Heart right ventricle (tissue), 16 donors: ENCODE measurements around the gene NPHP4. TPM values are rescaled to one million over a fixed set of nuclear protein-coding genes. Genes with fewer than 3 reads are reported as not detected.

Experiments
- ATAC-seq, 8 donors: fragments of 200-7000 bp; cut with Tn5 transposase; one replicate each; pipeline ENCODE4 v1.9.1; 2020; ENCODE audit warnings: mild to moderate bottlenecking in 8 of 8, moderate library complexity in 8 of 8, moderate number of reproducible peaks in 1 of 8
- DNase-seq, 2 donors: peaks; one replicate each; pipeline ENCODE4 v3.0.0-alpha.2; 2020
- H3K27ac ChIP-seq, 10 donors: fragments of 200-600 bp; sonication (generic) in 2 of 10; one replicate each; pipeline versions ENCODE4 v1.5.0 to v1.8.0; 2020 to 2022; ENCODE audit warnings: mild to moderate bottlenecking in 3 of 10
- H3K27me3 ChIP-seq, 7 donors: fragments of 200-600 bp; one replicate each; pipeline ENCODE4 v1.8.0; 2021 to 2022; ENCODE audit warnings: mild to moderate bottlenecking in 2 of 7
- H3K36me3 ChIP-seq, 9 donors: fragments of 200-600 bp; sonication (generic) in 1 of 9; one replicate each; pipeline versions ENCODE4 v1.5.0 to v1.8.0; 2020 to 2022; ENCODE audit warnings: mild to moderate bottlenecking in 2 of 9
- H3K4me1 ChIP-seq, 9 donors: fragments of 200-600 bp; sonication (generic) in 1 of 9; one replicate each; pipeline versions ENCODE4 v1.5.0 to v1.8.0; 2020 to 2022; ENCODE audit warnings: mild to moderate bottlenecking in 4 of 9
- H3K4me3 ChIP-seq, 10 donors: fragments of 200-600 bp; sonication (generic) in 2 of 10; one replicate each; pipeline versions ENCODE4 v1.5.0 to v1.8.0; 2020 to 2022; ENCODE audit warnings: mild to moderate bottlenecking in 7 of 10, moderate library complexity in 2 of 10
- H3K9me3 ChIP-seq, 11 donors: fragments of 200-600 bp in 10 of 11; sonication (generic) in 2 of 11; one replicate each; pipeline versions ENCODE4 v1.5.0 to v1.8.0; 2013 to 2022; ENCODE audit warnings: mild to moderate bottlenecking in 2 of 11, control low read depth in 1 of 11, moderate library complexity in 1 of 11
- WGBS, 2 donors: extraction: QIAGEN DNeasy Blood & Tissue Kit; methylation state at CpG; one replicate each; pipeline ENCODE4 v1.1.7; 2013; ENCODE audit warnings: inconsistent platforms in 1 of 2; 5-methylcytosine and 5-hydroxymethylcytosine counted together
- intact Hi-C, 10 donors: fragments of 100-400 bp; cut with DNase I; formaldehyde crosslinking; loops; one replicate each; pipeline versions ENCODE4 v1.11.1 to v1.14.2; 2022
- polyA plus RNA-seq, 2 donors: library from polyadenylated mRNA; stranded (reverse); fragments of 200-250 nt; gene quantifications; one replicate each; pipeline ENCODE4 v1.2.3, GENCODE V29; 2013
- total RNA-seq, 10 donors: library from RNA; stranded (reverse); fragmentation: NEBNext Ultra II Directional in 3 of 10; extraction: Animal tissue kit (Norgen Biotek cat#: 25700) in 3 of 10; gene quantifications; one replicate each; pipeline versions ENCODE4 v1.2.1 to v1.2.4, GENCODE V29; 2021 to 2023
- TF ChIP-seq, protein P1 (sequence below), 9 donors: fragments of 200-600 bp; sonication (generic) in 2 of 9; IDR thresholded peaks; one replicate each; pipeline versions ENCODE4 v1.5.0 to v1.8.0; 2021 to 2022; ENCODE audit warnings: antibody characterized with exemption in 9 of 9, mild to moderate bottlenecking in 5 of 9, moderate library complexity in 1 of 9
- donor health status: Arrhythmogenic right ventricular cardiomyopathy.
- donor health status: ischemic (EF 13 %, LVEDD 7.1; RV severe dilation, severe dysfunction).
- donor health status: healthy with polysubstance abuse.
- donor health status: DM: no; HTN: yes; CAD: no.
- donor health status: DM: no; HTN: no; CAD: no.
- donor health status: ischemic (EF 25% LVEDD 6.9; RV normal size, moderate dysfunction).
- donor health status: ischemic (EF 25% LVEDD 5.7; RV mildly dilated, moderate dysfunction).
- donor health status: healthy.
- donor health status: DM: yes; HTN: yes; CAD: no.
- donor health status: Ischemic cardiomyopathy.
- donor health status: ischemic (EF 35%, LVEDD 5.7; RV mildly dilated, moderate dysfunction).
- donor health status: nonischemic (EF 11% LVEDD 7.7; RV severe dilation, severe dysfunction).
- donor health status: DM: yes; HTN: yes; CAD: no.
- donor health status: PGD.
- donor health status: ischemic (EF 29% LVEDD 5.4; RV normal size, mild dysfunction).
- donor health status: nonischemic (EF 23%, LVEDD 6.1; RV moderate dilation, normal function).

NPHP4 gene
- total and polyA plus RNA-seq, 12 donors = 2.4 to 5.7 (median 3.3) TPM

DNA sequence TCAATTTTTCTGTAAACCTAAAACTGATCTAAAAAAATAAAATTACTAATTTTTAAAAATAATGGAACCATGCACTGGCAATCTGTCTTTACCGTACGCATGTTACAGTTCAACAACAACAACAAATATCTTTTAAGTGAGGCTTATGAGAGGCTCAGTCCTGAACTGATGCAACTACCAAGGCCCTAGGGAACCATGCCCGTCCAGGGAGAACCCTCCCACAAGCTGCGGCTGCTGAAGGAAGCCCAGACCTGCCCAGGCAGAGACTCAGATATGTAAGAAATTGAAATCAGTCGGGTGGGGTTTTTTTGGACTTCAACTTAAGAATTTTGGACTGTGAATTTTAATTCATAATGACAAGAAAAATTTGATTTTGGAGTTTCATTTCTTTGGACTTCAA, 91.1 kb downstream of the NPHP4 start:
- 86 to 87% methylated on average over 5 of the region's 5 CpGs for WGBS, 2 donors
- DNase-seq = no peak
- Histone ChIP-seq H3K27me3 (no peaks in the 10 kb centered on the region), H3K4me3 (no peak overlapping the region), H3K36me3 (peaks cover 0 to 70% (median 4%) of the 10 kb centered on the region in 9 donors), H3K4me1 (no peaks in the 10 kb centered on the region), H3K27ac (no peak overlapping the region), H3K9me3 (no peaks in the 10 kb centered on the region)
- no peak for ATAC-seq
- TF ChIP-seq, protein P1, sequence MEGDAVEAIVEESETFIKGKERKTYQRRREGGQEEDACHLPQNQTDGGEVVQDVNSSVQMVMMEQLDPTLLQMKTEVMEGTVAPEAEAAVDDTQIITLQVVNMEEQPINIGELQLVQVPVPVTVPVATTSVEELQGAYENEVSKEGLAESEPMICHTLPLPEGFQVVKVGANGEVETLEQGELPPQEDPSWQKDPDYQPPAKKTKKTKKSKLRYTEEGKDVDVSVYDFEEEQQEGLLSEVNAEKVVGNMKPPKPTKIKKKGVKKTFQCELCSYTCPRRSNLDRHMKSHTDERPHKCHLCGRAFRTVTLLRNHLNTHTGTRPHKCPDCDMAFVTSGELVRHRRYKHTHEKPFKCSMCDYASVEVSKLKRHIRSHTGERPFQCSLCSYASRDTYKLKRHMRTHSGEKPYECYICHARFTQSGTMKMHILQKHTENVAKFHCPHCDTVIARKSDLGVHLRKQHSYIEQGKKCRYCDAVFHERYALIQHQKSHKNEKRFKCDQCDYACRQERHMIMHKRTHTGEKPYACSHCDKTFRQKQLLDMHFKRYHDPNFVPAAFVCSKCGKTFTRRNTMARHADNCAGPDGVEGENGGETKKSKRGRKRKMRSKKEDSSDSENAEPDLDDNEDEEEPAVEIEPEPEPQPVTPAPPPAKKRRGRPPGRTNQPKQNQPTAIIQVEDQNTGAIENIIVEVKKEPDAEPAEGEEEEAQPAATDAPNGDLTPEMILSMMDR (IDR thresholded peaks at IDR 0.05) = no peak
- intact Hi-C loops = no loop called here

DNA sequence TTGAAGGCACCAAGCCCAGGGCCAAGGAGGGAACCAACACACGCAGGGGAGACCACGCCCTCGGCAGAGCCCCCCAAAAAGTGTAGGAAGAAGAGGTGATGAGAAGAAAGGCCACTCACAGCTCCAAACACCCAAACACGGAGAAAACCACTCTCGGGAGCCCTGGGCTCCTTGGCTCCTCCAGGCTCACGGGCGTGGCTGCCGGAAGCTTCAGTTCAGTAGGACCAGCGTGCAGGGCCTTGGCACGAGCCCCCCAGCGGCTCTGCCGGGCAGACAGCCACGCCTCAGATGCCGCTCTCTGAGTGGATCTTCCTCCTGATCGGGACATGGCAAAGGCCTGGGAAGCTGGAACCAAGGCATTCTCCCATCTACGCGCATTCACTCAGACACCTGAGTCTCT, 94.0 kb downstream of the NPHP4 start:
- intact Hi-C loops = no loop called here
- WGBS, 2 donors = 96% methylated on average over 17 of the region's 17 CpGs
- Histone ChIP-seq H3K27me3 (no peaks in the 10 kb centered on the region), H3K4me3 (no peak overlapping the region), H3K9me3 (peaks cover 0 to 6% (median 0%) of the 10 kb centered on the region in 11 donors), H3K27ac (no peak overlapping the region), H3K36me3 (peaks cover 0 to 49% (median 4%) of the 10 kb centered on the region in 9 donors), H3K4me1 (no peaks in the 10 kb centered on the region)
- TF ChIP-seq, protein P1 (IDR thresholded peaks at IDR 0.05) = no peak
- ATAC-seq (no peak), DNase-seq (no peak)

DNA sequence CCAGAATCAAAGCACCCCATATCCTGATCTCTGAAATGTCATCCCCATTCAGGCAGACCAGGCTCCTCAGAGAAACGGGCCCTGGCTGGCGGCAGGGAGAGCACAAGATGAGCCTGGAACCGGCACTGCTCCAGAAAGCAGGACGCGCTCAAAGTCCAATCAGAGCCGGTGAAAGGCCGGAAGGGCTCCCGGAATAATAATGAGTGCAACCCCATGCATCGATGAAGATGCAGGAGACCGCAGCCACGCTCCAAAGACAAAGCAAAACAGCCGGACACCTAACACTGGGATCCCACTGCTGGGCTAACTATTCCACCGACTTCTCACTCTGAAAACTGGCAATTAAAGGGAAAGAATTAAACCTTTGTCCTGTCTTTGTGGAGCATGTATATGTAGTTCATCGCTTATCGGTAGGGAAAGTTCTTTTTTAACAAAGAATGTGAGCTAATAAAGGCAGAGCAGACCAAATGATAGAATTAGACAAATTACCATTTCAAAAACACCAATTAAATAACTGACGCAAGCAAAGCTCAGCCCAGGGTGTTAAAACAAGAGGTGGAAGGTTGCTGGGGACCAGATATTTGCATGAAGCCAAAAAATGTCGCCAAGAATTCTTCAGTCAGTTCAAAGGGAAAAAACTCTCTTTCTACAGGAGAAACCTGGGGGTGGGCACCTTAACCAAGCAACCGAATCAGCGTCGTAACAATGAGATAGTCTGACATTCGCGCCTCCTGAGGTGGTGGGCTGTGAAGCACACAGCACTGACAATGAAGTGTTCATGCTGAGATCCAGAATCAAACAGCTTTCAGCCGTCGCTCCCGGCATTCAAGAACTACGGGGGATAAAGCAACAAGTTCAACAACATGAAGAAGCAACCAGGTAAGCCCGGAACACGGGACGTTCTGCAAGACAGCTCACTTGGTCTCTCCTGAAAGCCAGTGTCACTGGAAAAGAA, 95.2 kb downstream of the NPHP4 start:
- TF ChIP-seq, protein P1 (IDR thresholded peaks at IDR 0.05) = no peak
- Histone ChIP-seq H3K4me1 (no peaks in the 10 kb centered on the region), H3K27me3 (no peaks in the 10 kb centered on the region), H3K4me3 (no peak overlapping the region), H3K36me3 (peaks cover 0 to 40% (median 4%) of the 10 kb centered on the region in 9 donors), H3K27ac (no peak overlapping the region), H3K9me3 (peaks cover 0 to 6% (median 0%) of the 10 kb centered on the region in 11 donors)
- no peak for ATAC-seq
- intact Hi-C loops = no loop called here
- 81 to 83% methylated on average over 29 of the region's 29 CpGs for WGBS, 2 donors
- DNase-seq = no peak

DNA sequence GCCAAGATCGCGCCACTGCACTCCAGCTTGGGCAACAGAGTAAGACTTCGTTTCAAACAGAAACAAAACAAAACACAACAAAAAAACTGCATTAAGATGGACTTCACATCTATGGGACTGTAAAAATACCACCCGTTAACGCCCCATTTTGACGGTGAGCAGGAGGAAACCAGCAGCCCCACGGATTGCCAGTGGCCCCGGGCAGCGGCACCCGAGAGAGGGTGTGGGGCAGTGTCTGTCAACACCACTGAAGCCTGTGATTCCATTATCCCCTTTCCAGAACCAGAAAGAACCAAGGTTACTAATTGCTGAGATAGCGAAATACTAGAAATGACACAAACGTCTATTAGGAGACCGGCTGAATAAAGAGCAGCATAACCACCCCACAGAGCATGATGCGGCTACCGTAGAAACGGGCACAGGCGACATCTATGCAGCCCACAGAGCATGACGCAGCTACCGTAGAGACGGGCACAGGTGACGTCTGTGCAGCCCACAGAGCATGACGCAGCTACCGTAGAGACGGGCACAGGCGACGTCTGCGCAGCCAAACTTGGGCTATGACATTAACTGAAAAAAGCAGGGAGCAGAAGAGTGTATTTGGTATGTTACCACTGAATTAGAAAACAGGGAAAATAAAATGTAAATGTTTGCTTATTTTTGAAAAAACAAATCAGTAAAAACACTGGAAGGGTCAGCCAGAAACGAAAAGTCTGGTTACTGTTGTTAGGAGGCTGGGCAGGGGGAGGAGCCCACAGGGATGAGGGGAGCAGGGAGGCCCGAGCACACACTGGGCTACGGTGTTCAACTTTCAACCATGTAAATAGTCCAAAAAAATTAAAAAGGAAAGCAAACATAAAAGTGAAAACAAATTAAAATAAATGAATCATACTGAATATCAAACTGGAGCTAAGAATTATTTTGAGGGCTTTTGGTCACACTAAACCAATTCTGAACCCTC, 96.5 kb downstream of the NPHP4 start:
- H3K27me3 ChIP-seq = no peaks in the 10 kb centered on the region
- peaks cover 0 to 32% (median 4%) of the 10 kb centered on the region in 9 donors for H3K36me3 ChIP-seq
- H3K27ac ChIP-seq = no peak overlapping the region
- DNase-seq = no peak
- no peak overlapping the region for H3K4me3 ChIP-seq
- ATAC-seq = no peak
- H3K4me1 ChIP-seq = no peaks in the 10 kb centered on the region
- peaks cover 0 to 6% (median 0%) of the 10 kb centered on the region in 11 donors for H3K9me3 ChIP-seq
- 88 to 92% methylated on average over 30 of the region's 30 CpGs for WGBS, 2 donors
- TF ChIP-seq, protein P1 (IDR thresholded peaks at IDR 0.05) = no peak
- intact Hi-C loops = no loop called here
